GM12878 (cell line): Measurements from ENCODE around the gene TAPBPL. TPM values are rescaled to one million over a fixed set of nuclear protein-coding genes. Genes with fewer than 3 reads are reported as not detected.

Source experiments
- ATAC-seq: fragments of 200-7000 bp; cut with Tn5 transposase; 3 replicates; pipeline ENCODE4 v1.9.1; 2020; ENCODE audit warnings: mild to moderate bottlenecking, moderate library complexity
- BruUV-seq: library from RNA; stranded (reverse); fragments of 400-500 nt; replicated peaks from 2 replicates; lab custom pipeline; 2021; lab: Mats Ljungman, UMichigan
- CTCF ChIA-PET: fragments of 300-600 bp; sonication (Branson Sonifier 250); formaldehyde crosslinking; extraction: SDS; loops from one replicate; lab custom pipeline; 2021; ENCODE audit warnings: inconsistent platforms; lab: Yijun Ruan, JAX
- POLR2A ChIA-PET: fragments of 350-600 bp; formaldehyde crosslinking; extraction: SDS; loops from one replicate; lab custom pipeline; 2021; ENCODE audit warnings: inconsistent platforms; lab: Charles Lee
- RAD21 ChIA-PET: fragments of 300-600 bp; sonication (Branson Sonifier 250); formaldehyde crosslinking; loops from one replicate; lab custom pipeline; 2023; ENCODE audit warnings: antibody characterized with exemption; ENCODE audit not compliant: unreplicated experiment; lab: Charles Lee
- SMC1A ChIA-PET: fragments of 300-600 bp; sonication (Branson Sonifier 250); formaldehyde crosslinking; loops from one replicate; lab custom pipeline; 2023; ENCODE audit not compliant: unreplicated experiment, uncharacterized antibody; lab: Charles Lee
- DNase-seq: peaks from one replicate; pipeline ENCODE4 v3.0.0-alpha.2; 2011; ENCODE audit warnings: low read depth, low spot score
- FAIRE-seq: peaks from 3 replicates; lab custom pipeline; 2011; peaks lifted over from hg19 to GRCh38; lab: Jason Lieb, UNC
- H2AFZ ChIP-seq: 2 replicates; pipeline ENCODE4 v1.6.0; 2011; ENCODE audit warnings: low read depth, low read length, control low read depth; ENCODE audit not compliant: control insufficient read depth
- H3K27ac ChIP-seq: 2 replicates; pipeline ENCODE4 v1.5.1; 2011; ENCODE audit warnings: control low read depth; ENCODE audit not compliant: control insufficient read depth, insufficient read depth
- H3K27me3 ChIP-seq, 2 experiments: replicated peaks in 1 of 2; 2 replicates each; pipeline versions ENCODE4 v1.6.0 to v1.6.1; 2011; ENCODE audit warnings: low read length in 1 of 2; ENCODE audit not compliant: control insufficient read depth in 2 of 2, insufficient read depth in 2 of 2
- H3K36me3 ChIP-seq, 2 experiments: 2 replicates each; pipeline ENCODE4 v1.5.1; 2011; ENCODE audit warnings: low read length in 1 of 2; ENCODE audit not compliant: control insufficient read depth in 2 of 2, insufficient read depth in 2 of 2
- H3K4me1 ChIP-seq: 2 replicates; pipeline ENCODE4 v1.6.1; 2011; ENCODE audit warnings: mild to moderate bottlenecking, low read length, moderate library complexity, mixed read lengths; ENCODE audit not compliant: control insufficient read depth, insufficient read depth
- H3K4me2 ChIP-seq: 2 replicates; pipeline ENCODE4 v1.6.0; 2011; ENCODE audit warnings: control low read depth; ENCODE audit not compliant: control insufficient read depth, insufficient read depth
- H3K4me3 ChIP-seq: fragments of 200-600 bp; sonication (generic); 2 replicates; pipeline ENCODE4 v1.5.1; 2016
- H3K79me2 ChIP-seq: 2 replicates; pipeline ENCODE4 v1.6.0; 2011; ENCODE audit warnings: low read length; ENCODE audit not compliant: control insufficient read depth, insufficient read depth
- H3K9ac ChIP-seq: 2 replicates; pipeline ENCODE4 v1.8.0; 2011; ENCODE audit warnings: low read length, control low read depth, mixed read lengths; ENCODE audit not compliant: control insufficient read depth, insufficient read depth
- H3K9me3 ChIP-seq: replicated peaks from 3 replicates; pipeline ENCODE4 v1.5.1; 2011; ENCODE audit warnings: mild to moderate bottlenecking, low read length; ENCODE audit not compliant: control insufficient read depth, insufficient read depth
- H4K20me1 ChIP-seq: 2 replicates; pipeline ENCODE4 v1.6.0; 2011; ENCODE audit not compliant: control insufficient read depth, insufficient read depth
- GATAD2B ChIP-seq: fragments of 450-650 bp; conservative IDR thresholded peaks from 2 replicates; pipeline ENCODE4 v1.6.1; 2017; ENCODE audit warnings: low read depth, mild to moderate bottlenecking, moderate library complexity
- HDAC2 ChIP-seq: fragments of 200-600 bp; sonication (generic); IDR thresholded peaks from 2 replicates; pipeline ENCODE4 v1.6.1; 2017
- HSF1 ChIP-seq: fragments of 150-350 bp; IDR thresholded peaks from 2 replicates; pipeline ENCODE4 v1.6.1; 2014; ENCODE audit warnings: mild to moderate bottlenecking, low read depth, low read length
- MTA2 ChIP-seq: fragments of 450-650 bp; IDR thresholded peaks from 2 replicates; pipeline ENCODE4 v1.6.1; 2016; ENCODE audit warnings: low read depth, mild to moderate bottlenecking, moderate library complexity
- PAX5 ChIP-seq: IDR thresholded peaks from 2 replicates; pipeline ENCODE4 v1.6.1; 2011; ENCODE audit warnings: low read depth, low read length, borderline replicate concordance
- USF1 ChIP-seq: IDR thresholded peaks from 2 replicates; pipeline ENCODE4 v1.6.1; 2011; ENCODE audit warnings: borderline replicate concordance, low read depth, mild to moderate bottlenecking, moderate library complexity, mixed read lengths, low read length; ENCODE audit not compliant: insufficient read depth; ENCODE audit errors: extremely low read length
- ZNF384 ChIP-seq: IDR thresholded peaks from 2 replicates; pipeline ENCODE4 v1.6.1; 2012; ENCODE audit warnings: low read depth, mild to moderate bottlenecking, low read length, improper control_type of control experiment, borderline replicate concordance
- in situ Hi-C: fragments of 300-500 bp; cut with MboI; formaldehyde crosslinking; loops from 9 replicates; pipeline ENCODE4 v1.14.3; 2018; ENCODE audit warnings: mixed read lengths
- intact Hi-C: fragments of 100-400 bp; cut with micrococcal nuclease; formaldehyde crosslinking; loops from one replicate; pipeline ENCODE4 v1.14.2; 2022; ENCODE audit not compliant: unreplicated experiment
- polyA plus RNA-seq, 11 experiments: library from polyadenylated mRNA; depleted of rRNA in 4 of 11; unstranded in 6 of 11; stranded (reverse) in 5 of 11; fragments of >200 nt; fragmentation: Nextera tagmentation in 4 of 11; fragmentation: Illumina TruSeq in 1 of 11; extraction: Ambion mirVana in 4 of 11; extraction: Trizol in 1 of 11; gene quantifications; 1 replicate in 1 of 11; 2 replicates in 10 of 11; pipeline versions ENCODE4 v1.2.1 to v1.2.3, GENCODE V29; 2011 to 2016; ENCODE audit warnings: inconsistent platforms in 2 of 11, missing spikeins in 2 of 11, low read depth in 1 of 11
- total RNA-seq, 4 experiments: library from RNA; depleted of rRNA in 3 of 4; stranded (reverse); fragments of >200 nt in 3 of 4; fragmentation: Illumina TruSeq in 1 of 4; extraction: Trizol in 1 of 4; gene quantifications; 2 replicates each; pipeline versions ENCODE4 v1.2.1 to v1.2.3, GENCODE V29; 2013 to 2021

The TAPBPL gene
- total and polyA plus RNA-seq, 10 of the 15 experiments (the other 5 are each of a cell fraction or from before 2014, with no cell fraction given), result 12.4 to 45.0 (median 29.9) TPM

- peaks cover 63% of the 10 kb centered on the region for H3K79me2 ChIP-seq
- no peak for TF ChIP-seq HDAC2
- TF ChIP-seq MTA2, result no peak
- TF ChIP-seq USF1, result no peak
- no peak for TF ChIP-seq ZNF384
- no peak for TF ChIP-seq HSF1
- no peak for TF ChIP-seq PAX5
- no peak for TF ChIP-seq GATAD2B
- FAIRE-seq, result no peak
- H2AFZ ChIP-seq, result no peak overlapping the region
- H3K27ac ChIP-seq, result no peak overlapping the region
- SMC1A ChIA-PET, result interaction anchor here (0.7 to 4.1 kb wide), 6 partner anchors 21 to 133 kb away, joined by 3 to 27 read pairs (median 4); no protein-coding TSS in a partner anchor
- no TSS peak for BruUV-seq
- H3K4me3 ChIP-seq, result peak overlapping the region; percentile 99; the same call in 1 of the 2 replicates
- no peak for DNase-seq
- no peaks in the 10 kb centered on the region for H3K27me3 ChIP-seq
- POLR2A ChIA-PET, result interaction anchor here (0.8 to 4.7 kb wide), 6 partner anchors 17 to 64 kb away, joined by 3 to 46 read pairs (median 26); partner anchors contain the start of genes CD27, MRPL51 and TAPBPL
- ATAC-seq, result no peak
- intact Hi-C loops, result loop anchor here (5.0 kb wide), 2 partner anchors 69 to 146 kb away; no protein-coding TSS in a partner anchor
- in situ Hi-C loops, result loop anchor here (5.0 kb wide), 1 partner anchor 131 kb away; no protein-coding TSS in a partner anchor
- RAD21 ChIA-PET, result interaction anchor here (1.0 to 4.5 kb wide), 3 partner anchors 25 to 132 kb away, joined by 4 to 43 read pairs (median 17); no protein-coding TSS in a partner anchor
- no peaks in the 10 kb centered on the region for H4K20me1 ChIP-seq
- CTCF ChIA-PET, result interaction anchor here (0.6 to 5.6 kb wide), 7 partner anchors 9 to 310 kb away, joined by 3 to 73 read pairs (median 4); partner anchors contain the start of gene GAPDH
- H3K9ac ChIP-seq, result peak overlapping the region; percentile 52; the same call in 1 of the 2 replicates
- H3K4me1 ChIP-seq, result peaks cover 29% of the 10 kb centered on the region
- H3K36me3 ChIP-seq, result peaks cover 14 to 25% of the 10 kb centered on the region in 2 experiments
- no peaks in the 10 kb centered on the region for H3K9me3 ChIP-seq
- peak overlapping the region; percentile 95 for H3K4me2 ChIP-seq
Measured at GRCh38 chr12:6468283-6468575, 16.4 kb downstream of the TAPBPL start.
